Pulmonary artery endothelial cell (primary cell): Measurements from ENCODE around the gene KCNAB2. TPM values are rescaled to one million over a fixed set of nuclear protein-coding genes. Genes with fewer than 3 reads are reported as not detected.

Experiments used
- DNase-seq: peaks from one replicate; pipeline ENCODE4 v3.0.0-alpha.2; 2011; ENCODE audit warnings: low read depth, low spot score
- total RNA-seq: library from RNA; depleted of rRNA; stranded (reverse); fragments of >200 nt; gene quantifications from 2 replicates; pipeline ENCODE4 v1.2.3, GENCODE V29; 2014

Gene KCNAB2
- total RNA-seq, 1 donor from 2014 or later = 3.5 TPM

DNA sequence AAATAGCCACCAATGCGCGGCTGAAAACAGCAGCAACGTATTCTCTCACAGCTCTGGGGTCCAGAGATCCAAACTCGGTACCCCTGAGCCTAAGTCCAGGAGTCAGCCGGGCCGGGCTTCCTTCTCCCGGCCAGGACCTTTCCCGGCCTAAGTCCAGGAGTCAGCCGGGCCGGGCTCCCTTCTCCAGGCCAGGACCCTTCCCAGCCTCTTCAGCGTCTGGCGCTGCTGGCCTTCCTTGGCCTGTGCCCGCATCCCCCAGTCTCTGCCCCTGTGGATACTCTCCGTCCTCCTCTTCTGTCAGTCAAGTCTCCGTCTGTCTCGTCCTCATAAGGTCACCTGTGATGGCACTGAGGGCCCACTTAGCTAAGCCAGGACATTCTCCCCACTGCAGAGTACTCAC, 32.2 kb downstream of the KCNAB2 start:
- DNase-seq = no peak

- no peak for DNase-seq
These were observed 34.8 kb downstream of the KCNAB2 start for GRCh38 chr1:6080469-6080868.

- no peak for DNase-seq
These were observed 36.2 kb downstream of the KCNAB2 start for GRCh38 chr1:6081901-6082300.

- DNase-seq = no peak
These were observed 36.8 kb downstream of the KCNAB2 start for GRCh38 chr1:6082430-6082971.

DNA sequence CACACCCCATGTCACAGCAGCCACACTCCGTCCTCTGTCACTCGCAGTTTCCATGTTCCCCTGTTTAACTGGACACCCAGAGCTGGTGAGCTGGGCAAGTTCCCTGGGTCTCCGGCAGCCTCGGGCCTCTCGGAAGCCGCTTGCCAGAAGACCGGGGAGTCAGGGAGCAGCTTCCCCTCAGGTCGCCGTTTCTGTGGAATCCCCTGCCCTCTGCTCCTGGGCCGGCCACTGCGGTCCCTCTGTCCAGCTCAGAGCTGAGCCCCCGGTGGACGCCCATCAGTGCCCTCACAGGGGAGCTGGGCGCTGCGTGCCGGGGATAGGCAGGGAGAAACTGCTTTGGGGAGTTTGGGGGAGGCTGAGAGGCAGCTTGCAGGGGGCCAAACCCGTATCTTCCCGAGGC, 37.7 kb downstream of the KCNAB2 start:
- DNase-seq = no peak

DNA sequence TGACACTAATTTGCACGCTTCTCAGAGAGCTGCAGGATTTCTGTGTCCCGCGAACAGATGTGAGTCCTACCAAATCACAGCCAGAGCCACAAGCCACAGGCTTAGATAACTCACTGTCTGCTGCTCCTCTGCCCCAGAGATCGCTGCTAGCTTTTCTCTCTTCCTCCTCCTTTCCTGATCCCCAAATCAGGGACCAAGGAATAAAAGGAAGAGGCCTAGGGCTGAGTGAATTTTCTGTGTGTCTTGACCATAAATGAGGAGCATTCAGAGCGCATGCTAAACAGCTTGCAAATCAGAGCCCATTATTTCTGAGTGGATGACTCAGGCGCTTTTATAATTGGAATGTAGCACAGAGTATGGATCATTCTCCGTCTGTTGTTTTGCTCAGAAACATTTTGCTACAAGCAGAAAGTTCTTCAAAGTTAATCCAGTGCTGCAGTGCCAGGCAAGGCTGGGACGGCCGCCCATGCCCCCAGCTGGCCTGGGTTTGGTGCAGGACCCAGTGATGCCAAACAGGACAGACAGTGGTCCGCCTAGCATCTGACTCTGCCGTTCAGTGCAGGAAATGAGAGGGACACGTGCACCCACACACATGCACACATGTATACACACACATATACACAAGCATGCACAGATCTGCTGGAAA, 38.2 kb downstream of the KCNAB2 start:
- DNase-seq = no peak

DNA sequence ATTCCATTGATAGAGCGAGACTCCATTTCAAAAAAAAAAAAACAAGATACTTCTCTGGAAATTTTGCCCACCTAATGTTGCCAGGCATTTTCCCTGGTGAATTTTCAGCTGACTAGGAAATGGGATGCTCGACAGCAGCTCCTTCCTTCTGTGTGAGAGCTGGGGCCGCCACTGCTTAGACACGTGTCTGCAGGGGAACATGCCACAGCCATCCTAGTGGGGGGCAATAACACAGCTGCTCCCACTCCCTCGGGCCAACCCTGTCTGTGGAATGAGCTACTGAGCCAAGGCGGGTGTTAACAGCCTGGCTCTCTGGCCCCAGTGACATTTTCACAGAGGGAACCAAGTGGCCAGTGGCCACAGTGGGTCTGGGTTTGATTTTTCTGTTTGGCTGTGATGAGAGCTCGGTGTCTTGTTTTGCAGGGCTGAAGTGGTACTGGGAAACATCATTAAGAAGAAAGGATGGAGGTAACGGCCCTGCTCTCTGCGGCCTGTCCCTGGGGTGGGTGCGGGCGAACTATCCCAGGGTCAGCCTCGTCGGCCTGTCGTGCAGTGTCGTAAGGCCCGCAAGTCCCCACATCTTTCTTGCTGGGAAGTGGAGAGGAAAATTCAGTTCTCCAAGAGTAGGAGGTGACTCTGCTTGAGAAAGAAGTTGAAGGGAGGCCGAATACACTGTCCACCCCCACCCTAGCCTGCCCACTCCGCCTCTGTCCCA, 39.2 kb downstream of the KCNAB2 start:
- DNase-seq = no peak

- no peak for DNase-seq
These were observed 40.0 kb downstream of the KCNAB2 start for GRCh38 chr1:6085666-6086065.

- no peak for DNase-seq
These were observed 40.7 kb downstream of the KCNAB2 start for GRCh38 chr1:6086358-6086757.

DNA sequence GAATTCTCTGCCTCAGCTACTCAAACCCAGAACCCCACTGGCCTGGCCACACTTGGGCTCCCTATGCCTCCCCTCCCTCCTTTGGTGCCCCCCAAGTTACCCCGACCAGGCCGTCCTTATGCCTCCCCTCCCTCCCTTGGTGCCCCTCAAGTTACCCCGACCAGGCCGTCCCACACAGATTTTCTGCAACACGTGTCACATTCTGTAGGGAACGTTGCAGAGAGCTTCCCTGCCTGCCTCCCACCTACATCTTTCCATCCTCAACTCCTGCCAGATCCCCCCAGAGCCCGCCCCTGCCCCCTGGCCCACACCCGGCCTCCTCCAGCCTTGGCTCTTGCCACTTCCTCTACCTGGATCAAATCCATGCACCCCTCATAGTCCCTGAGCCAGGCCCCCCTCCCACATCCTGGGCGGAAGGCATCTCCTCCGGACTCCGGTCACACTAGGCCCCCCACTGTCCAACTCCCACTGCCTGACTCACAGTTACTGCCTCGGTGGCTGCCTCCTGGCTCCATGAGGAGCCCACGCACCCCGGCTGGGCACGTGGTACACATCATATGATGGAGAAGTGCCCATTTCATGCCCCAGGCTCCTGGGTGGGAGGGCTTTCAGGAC, 41.2 kb downstream of the KCNAB2 start:
- no peak for DNase-seq

GRCh38 chr1:6087377-6087772, 41.7 kb downstream of the KCNAB2 start:
- DNase-seq = no peak

- no peak for DNase-seq
These were observed 42.3 kb downstream of the KCNAB2 start for GRCh38 chr1:6087958-6088357.

GRCh38 chr1:6088956-6089355, 43.3 kb downstream of the KCNAB2 start:
- no peak for DNase-seq

DNA sequence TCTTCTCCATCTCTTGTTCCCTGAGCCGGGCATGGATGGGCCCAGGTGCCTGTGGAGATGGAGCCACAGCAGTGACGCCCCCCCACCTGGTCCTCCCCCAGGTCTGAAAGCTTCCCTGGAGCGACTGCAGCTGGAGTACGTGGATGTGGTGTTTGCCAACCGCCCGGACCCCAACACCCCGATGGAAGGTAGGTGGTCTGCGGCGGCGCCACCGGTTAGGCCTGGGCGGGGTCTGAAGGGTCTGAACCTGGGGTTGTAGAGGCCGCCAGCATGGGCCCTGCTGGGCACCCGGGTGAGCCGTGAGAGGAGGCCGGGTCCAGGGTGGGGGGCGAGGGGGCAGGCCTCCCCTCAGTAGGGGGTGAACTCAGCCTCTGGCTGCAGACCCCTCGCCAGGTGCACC, 44.6 kb downstream of the KCNAB2 start:
- DNase-seq = no peak

DNA sequence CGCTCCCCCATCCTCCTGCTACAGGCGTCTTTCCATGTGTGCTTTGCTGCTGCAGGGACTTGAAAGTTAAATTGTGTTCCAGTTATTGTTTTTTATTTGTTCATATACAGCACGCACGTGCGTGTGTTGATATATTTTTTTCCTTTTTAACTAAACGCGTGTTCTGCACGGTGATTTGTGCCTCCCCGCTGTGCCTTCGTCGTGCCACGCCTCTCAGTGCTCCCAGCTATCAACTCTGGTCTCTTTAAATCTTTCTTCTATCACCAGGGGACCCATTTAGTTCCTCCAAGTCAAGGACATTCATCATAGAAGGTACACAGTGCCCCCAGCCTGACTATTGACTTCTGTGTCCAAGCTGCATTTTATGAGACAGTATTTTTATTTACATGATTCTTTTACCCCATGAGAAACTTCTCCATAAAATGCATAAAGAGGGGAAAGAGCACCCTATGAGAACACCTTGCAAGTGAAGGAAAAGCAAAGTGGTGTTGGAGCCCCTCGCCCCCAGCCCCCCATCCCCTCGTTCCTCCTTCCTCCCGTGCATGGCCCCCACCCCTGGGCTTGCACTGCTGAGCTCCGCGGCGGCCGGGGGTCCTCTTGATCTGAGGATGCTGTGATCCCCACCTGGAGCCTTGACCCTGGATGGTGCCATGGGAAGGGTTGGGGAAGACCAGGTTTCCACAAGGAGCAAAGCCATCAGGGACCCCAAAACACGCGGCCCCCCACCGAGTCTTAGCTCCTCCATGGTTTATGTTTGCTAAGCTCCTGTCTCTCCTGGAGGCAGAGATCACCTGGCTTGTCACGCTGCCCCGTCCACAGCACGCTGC, 45.5 kb downstream of the KCNAB2 start:
- no peak for DNase-seq

GRCh38 chr1:6091823-6092109, 46.1 kb downstream of the KCNAB2 start:
- no peak for DNase-seq

DNA sequence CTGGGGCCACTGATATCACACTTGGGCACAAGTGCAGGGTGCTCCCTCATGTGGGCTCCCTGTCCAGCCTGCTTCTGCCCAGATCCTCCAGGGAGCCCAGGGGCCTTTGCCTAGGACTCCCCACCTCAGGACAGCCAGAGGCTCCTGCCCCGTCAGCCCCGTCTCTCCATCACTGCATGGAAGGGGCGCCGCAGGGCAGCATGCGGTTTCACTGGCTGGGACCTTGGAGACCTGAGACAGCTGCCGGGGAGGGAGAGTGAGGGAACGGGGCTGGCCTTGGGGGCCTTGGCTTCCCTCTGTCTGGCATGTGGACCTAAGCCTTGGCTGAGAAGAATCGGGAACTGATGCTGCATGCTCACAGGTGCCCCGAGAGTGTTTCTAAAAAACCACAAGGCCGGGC, 46.5 kb downstream of the KCNAB2 start:
- no peak for DNase-seq

DNA sequence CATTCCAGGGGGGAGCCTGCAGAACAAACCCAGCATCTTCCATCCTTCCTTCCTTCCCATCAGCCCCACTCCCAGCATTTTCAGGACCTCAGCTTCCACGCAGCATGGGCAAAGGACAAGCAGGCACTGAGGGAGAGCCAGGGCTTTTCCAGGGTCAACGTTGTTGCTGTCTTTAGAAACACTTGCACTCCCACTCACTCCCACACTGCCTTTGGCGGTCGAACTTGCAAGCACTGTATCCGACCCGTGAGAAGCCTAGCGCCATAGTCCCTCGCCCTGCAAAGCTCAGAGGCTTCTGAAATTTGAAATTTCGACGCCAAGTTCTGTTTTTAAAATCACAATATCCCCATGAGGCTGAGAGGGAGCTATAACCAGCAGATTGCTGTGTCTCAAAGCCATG, 47.4 kb downstream of the KCNAB2 start:
- DNase-seq = no peak

DNA sequence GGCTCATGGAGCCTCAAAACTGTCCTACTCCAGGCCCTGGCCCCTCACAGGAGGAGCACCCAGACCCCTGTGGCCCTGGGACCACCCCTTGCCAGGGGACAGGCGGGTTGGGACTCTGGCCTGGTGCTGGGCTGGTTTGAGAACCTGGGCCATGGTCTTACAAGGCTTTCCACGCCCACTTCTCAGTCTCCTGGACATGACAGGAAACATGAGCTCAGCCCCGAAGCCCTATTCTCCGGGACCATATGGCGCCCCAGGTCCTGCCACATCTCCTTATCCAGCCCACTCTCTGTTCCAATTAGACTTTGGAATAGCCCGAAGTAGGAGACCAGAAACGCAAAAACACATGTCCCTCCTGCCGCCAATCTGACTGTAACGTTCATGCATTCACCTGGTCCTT, 47.9 kb downstream of the KCNAB2 start:
- DNase-seq = no peak

- no peak for DNase-seq
These were observed 48.6 kb downstream of the KCNAB2 start for GRCh38 chr1:6094246-6094645.

DNA sequence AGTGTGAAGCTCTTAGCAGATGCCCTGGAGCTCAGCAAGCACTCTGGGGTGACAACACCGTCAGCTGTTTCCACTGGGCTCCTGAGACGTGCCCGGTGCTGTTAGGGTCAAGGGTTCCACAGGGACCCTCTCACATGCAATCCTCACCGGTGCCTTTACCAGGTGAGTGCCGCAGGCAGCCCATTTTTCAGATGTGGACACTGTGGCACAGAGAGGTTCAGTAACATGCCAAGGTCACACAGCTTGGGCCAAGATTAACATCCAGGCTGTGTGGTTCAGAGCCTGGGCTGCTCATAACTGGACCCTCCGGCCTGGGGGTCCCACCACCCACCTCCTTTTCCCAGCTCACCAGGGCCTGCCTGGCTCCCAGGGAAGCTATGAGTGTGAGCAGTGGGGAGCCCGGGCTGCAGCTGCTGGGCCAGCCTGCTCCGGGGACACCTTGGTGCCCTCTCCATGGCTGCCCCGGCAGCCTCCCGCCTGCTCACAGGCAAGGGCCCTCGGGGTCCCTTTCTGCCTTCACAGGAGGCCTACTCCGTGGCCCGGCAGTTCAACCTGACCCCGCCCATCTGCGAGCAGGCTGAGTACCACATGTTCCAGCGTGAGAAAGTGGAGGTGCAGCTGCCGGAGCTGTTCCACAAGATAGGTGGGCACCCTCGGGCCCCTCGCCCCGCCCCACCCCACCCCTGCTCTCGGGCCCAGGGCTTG, 49.3 kb downstream of the KCNAB2 start:
- no peak for DNase-seq
